ENCODE data around the gene PPP1R9A.
"Not testable (repeated sequence)": the region's sequence is repeated elsewhere in the genome, so short reads cannot be mapped to it uniquely, and the experiment has no call there.

Gene PPP1R9A

GRCh38 chr7:94995921-94996320 is 88.5 kb downstream of the PPP1R9A start:
- no peak for DNase-seq (ENCODE audit: low read depth)
- H3K4me3 ChIP-seq (ENCODE audit: low read depth, low read length), result no peak overlapping the region
- TF ChIP-seq CTCF (IDR thresholded peaks at IDR 0.05; ENCODE audit: control insufficient read depth, extremely low read depth, insufficient read depth), result no peak

GRCh38 chr7:94996369-94996768 is 89.0 kb downstream of the PPP1R9A start:
- no peak for TF ChIP-seq CTCF (IDR thresholded peaks at IDR 0.05; ENCODE audit: control insufficient read depth, extremely low read depth, insufficient read depth)
- H3K4me3 ChIP-seq (ENCODE audit: low read depth, low read length), result no peak overlapping the region
- no peak for DNase-seq (ENCODE audit: low read depth)

GRCh38 chr7:94997547-94997946 is 90.2 kb downstream of the PPP1R9A start:
- no peak overlapping the region for H3K4me3 ChIP-seq (ENCODE audit: low read depth, low read length)
- no peak for TF ChIP-seq CTCF (IDR thresholded peaks at IDR 0.05; ENCODE audit: control insufficient read depth, extremely low read depth, insufficient read depth)
- no peak for DNase-seq (ENCODE audit: low read depth)

GRCh38 chr7:94998266-94999068 is 91.1 kb downstream of the PPP1R9A start:
- TF ChIP-seq CTCF (IDR thresholded peaks at IDR 0.05; ENCODE audit: control insufficient read depth, extremely low read depth, insufficient read depth), result no peak
- DNase-seq (ENCODE audit: low read depth), result no peak
- no peak overlapping the region for H3K4me3 ChIP-seq (ENCODE audit: low read depth, low read length)

GRCh38 chr7:94999069-94999351 is 91.6 kb downstream of the PPP1R9A start:
- DNase-seq (ENCODE audit: low read depth), result no peak
- no peak for TF ChIP-seq CTCF (IDR thresholded peaks at IDR 0.05; ENCODE audit: control insufficient read depth, extremely low read depth, insufficient read depth)
- no peak overlapping the region for H3K4me3 ChIP-seq (ENCODE audit: low read depth, low read length)

- not testable (repeated sequence) for DNase-seq (ENCODE audit: low read depth); H3K4me3 ChIP-seq (ENCODE audit: low read depth, low read length)
Observed at GRCh38 chr7:94999601-95000000, 92.2 kb downstream of the PPP1R9A start.

- H3K4me3 ChIP-seq (ENCODE audit: low read depth, low read length), result no peak overlapping the region
- no peak for TF ChIP-seq CTCF (IDR thresholded peaks at IDR 0.05; ENCODE audit: control insufficient read depth, extremely low read depth, insufficient read depth)
- no peak for DNase-seq (ENCODE audit: low read depth)
Observed at GRCh38 chr7:95001258-95001657, 93.9 kb downstream of the PPP1R9A start.

Data from LNCaP clone FGC (cell line).